GM23338 (cell line): Measurements from ENCODE around the gene ART4.

ENCODE experiments used
- EZH2 ChIP-seq: fragments of 200-600 bp; sonication (generic); IDR thresholded peaks from one replicate; pipeline ENCODE4 v1.8.0; 2017; ENCODE audit warnings: antibody characterized with exemption, mild to moderate bottlenecking, low read depth; ENCODE audit not compliant: unreplicated experiment
- EZH2phosphoT487 ChIP-seq: fragments of 200-600 bp; sonication (generic); IDR thresholded peaks from one replicate; pipeline ENCODE4 v1.8.1; 2018; ENCODE audit warnings: antibody characterized with exemption; ENCODE audit not compliant: unreplicated experiment
- REST ChIP-seq: IDR thresholded peaks from one replicate; pipeline ENCODE4 v1.6.1; 2018; ENCODE audit warnings: antibody characterized with exemption; ENCODE audit not compliant: unreplicated experiment
- STAT1 ChIP-seq: IDR thresholded peaks from one replicate; pipeline ENCODE4 v1.6.1; 2016; ENCODE audit warnings: antibody characterized with exemption; ENCODE audit not compliant: unreplicated experiment
- ZNF114 ChIP-seq: fragments of 250-450 bp; sonication (Bioruptor Pico); IDR thresholded peaks from 2 replicates; pipeline ENCODE4 v1.5.0; 2020; ENCODE audit warnings: mild to moderate bottlenecking, moderate library complexity
- TF ChIP-seq, protein P1 (sequence below), 2 experiments: fragments of 200-600 bp in 1 of 2; sonication (generic) in 1 of 2; conservative IDR thresholded peaks; 2 replicates each; pipeline versions ENCODE4 v1.5.1 to v1.6.1; 2016 to 2017; ENCODE audit warnings: antibody characterized with exemption in 2 of 2, low read depth in 2 of 2, mild to moderate bottlenecking in 2 of 2, moderate library complexity in 1 of 2

DNA sequence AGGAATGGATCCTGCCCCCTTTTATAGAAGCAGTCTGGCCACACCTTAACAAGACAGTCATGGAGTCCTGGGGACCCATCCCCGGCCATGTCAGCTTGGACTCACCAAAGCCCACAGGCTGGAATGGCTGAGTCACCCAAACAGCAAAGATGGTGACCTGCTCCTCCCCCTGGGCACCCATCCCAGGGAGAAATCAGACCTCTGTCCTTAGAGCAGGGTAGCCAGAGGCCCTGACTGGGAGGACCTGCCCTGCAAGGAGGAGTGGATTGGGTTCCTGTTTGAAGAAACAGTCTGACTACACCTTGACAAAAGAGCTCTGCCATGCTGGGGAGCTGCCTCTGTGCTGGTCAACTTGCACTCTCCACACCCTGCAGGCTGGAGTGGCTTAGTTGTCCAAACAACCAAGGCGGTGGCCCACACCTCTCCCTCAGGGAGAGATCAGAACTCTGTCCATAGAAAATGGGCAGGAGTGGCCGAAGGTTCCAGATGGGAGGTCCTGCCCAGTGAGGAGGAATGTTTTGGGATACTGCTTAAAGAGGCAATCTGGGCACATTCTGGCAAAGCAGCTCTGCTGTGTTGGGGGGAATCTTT lies 25.7 kb upstream of the ART4 start:
- TF ChIP-seq, protein P1, sequence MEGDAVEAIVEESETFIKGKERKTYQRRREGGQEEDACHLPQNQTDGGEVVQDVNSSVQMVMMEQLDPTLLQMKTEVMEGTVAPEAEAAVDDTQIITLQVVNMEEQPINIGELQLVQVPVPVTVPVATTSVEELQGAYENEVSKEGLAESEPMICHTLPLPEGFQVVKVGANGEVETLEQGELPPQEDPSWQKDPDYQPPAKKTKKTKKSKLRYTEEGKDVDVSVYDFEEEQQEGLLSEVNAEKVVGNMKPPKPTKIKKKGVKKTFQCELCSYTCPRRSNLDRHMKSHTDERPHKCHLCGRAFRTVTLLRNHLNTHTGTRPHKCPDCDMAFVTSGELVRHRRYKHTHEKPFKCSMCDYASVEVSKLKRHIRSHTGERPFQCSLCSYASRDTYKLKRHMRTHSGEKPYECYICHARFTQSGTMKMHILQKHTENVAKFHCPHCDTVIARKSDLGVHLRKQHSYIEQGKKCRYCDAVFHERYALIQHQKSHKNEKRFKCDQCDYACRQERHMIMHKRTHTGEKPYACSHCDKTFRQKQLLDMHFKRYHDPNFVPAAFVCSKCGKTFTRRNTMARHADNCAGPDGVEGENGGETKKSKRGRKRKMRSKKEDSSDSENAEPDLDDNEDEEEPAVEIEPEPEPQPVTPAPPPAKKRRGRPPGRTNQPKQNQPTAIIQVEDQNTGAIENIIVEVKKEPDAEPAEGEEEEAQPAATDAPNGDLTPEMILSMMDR (conservative IDR thresholded peaks at IDR 0.05; ENCODE audit: low read depth in 2 of 2) = no peak
- TF ChIP-seq REST (no peak), EZH2 (no peak), EZH2phosphoT487 (no peak), STAT1 (no peak), ZNF114 (CRISPR knock-in tag) (no peak)
